Renal pelvis (tissue), 4 donors: Measurements from ENCODE around the gene TTLL11. TPM values are rescaled to one million over a fixed set of nuclear protein-coding genes. Genes with fewer than 3 reads are reported as not detected.

Source experiments
- DNase-seq: peaks from one replicate; pipeline ENCODE4 v3.0.0-alpha.2; 2013
- polyA plus RNA-seq, 3 donors: library from polyadenylated mRNA; unstranded; fragments of 120-200 nt; gene quantifications; one replicate each; pipeline ENCODE4 v1.2.1, GENCODE V29; 2013; ENCODE audit not compliant: insufficient read length in 3 of 3

Gene TTLL11
- polyA plus RNA-seq, 3 donors: 6.2 to 8.9 (median 8.5) TPM

DNA sequence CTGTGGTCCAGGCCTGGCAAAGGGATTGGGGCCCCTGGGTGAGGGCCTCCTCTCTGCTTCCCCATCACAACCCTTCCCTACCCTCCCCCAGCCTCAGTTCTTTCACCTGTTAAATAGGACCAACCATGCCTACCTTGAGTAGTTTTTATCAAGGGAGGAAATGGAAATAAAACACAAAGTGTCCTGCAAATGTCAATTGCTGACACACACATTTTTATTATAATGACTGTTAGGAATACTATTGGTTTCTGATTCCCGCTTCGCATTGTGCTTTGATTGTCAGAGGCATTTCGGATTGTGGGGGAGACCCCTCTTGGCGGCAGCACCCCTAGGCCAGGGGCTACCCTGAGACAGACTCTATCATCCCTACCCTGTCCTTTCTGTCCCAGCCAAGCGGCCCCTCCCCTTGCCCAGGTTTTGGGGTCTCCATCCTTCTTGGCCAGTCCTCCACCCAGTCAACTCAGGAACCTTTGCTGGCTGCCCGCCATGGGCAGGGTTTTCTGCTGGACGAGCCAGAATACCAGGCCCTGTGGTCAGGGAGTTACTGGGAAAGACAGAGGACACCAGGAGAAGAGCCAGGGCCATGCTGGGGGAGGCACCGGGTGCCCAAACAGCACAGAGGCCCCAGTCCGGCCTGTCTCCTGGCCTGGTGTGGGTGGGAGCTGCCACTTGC lies 18.4 kb upstream of the TTLL11 start:
- no peak for DNase-seq

DNA sequence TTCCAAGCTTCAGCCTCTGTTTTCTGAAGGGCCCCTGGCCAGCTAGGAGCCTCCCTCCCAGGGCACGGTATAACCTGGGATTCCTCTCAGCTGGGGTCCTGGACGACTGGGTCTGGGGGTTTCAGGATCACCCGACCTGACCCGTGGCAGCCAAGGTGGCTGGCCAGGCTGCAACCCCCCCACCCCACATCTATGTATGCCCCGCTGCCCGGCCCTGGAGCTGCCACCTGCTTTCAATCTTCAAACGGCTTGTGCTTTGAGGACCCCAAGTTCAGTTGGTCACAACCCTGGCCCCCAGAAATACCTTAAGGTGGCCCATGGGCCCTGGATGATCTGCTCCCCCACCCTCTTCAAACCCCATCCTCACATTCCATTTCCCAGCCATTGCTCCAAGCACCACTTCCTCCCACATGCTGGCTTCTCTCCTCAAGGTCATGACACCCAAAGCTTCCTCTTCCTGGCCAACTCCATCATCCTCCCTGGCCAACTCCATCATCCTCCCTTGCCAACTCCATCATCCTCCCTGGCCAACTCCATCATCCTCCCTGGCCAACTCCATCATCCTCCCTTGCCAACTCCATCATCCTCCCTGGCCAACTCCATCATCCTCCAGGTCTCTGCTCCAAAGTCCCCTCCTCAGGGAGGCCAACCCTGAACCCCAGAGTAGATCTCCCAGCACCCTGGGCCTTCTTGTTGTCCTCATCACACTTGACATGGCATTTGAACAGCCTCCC lies 17.2 kb upstream of the TTLL11 start:
- no peak for DNase-seq

DNA sequence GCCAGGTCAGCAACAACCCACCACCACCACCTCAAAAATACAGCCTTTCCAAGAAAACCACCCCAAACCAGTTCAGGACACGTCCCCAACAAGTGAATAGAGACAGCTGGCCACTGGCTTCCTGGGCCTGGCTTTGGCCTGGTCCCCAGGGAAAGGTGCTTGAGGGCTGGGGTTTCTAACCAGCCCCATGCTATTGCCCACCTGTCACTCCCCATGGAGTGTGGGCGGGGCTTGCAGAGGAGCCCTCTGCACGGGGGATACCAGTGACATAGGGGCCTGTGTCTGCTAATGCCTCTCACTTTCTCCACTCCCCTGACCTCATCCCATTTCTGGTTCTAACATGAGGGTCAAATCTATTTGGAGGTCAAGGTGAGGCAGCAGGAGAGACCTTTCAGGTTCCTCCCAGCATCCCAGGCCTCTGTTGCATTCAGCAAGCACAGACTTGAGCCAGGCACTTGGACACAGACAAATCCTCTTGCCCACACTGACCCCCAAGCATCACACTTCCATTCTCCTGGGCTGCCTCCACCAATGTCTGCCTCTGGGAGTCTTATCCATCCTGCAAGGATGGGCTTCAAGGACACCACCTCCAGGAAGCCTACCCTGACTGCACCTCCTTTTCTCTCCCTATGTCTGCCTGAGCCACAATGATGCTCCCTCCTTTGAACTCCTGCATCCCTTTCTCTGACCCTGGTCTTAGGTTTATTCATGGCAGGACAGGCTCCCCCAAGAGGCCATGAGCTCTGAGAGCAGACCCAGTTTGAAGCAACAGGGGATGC lies 16.1 kb upstream of the TTLL11 start:
- DNase-seq: no peak

DNA sequence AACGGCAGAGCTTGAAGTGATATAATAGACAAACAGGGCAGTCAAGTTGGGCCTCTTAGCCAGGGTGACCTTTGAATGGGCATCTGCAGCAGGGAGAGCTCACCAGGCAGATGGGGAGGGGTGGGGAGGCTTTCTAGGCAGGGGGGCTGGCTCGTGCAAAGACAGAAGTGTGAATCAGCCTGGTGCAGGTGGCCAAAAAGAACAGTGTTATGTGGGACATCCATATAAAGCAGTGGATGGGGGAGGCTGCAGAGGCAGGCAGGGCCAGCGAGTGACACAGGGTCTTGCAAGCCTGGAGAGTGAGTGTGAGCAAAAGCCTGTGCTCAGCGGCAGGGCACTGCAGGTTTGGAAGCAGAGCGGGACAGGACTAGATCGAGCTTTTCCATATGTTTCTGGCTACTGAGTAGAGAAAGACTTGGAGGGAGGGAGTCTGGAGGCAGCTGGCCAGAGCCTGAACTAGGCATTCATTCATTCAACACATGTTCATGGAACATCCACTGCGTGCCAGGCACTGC lies 14.2 kb upstream of the TTLL11 start:
- DNase-seq: no peak

DNA sequence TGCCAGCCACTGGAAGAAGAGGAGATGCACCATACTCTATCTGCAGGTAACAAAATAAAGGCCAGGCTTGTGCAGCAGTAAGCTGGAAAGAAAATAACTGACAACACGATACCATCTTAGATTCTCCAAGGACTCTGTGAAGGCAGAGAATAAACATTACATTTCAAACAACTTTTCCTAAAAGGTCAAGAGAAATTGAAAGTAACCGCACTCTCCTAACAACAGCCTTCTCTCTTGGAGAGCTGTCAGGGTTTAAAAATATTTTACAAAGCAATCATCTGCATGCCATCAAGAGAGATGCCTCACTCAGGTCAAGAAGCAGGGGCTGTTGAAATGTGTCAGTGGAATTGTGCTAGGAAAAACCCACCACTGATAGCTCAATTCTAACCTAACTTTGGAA lies 13.5 kb upstream of the TTLL11 start:
- no peak for DNase-seq

DNA sequence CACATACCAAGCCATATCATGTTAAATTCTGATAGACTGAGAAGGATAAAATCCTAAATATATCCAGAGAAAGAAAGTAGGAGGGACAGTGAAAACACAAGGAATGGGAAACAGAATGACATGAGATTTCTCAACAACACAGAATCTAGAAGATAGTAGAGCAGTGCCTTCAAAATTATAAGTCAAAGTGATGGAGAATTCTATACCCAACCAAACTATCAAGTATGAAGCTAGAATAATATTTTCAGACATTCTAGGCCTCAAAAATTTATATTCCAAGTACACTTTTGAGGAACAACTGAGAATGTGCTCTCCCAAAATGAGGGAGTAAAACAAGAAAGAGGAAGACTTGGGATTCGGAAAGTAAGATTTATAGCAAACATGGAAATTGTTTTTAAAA lies 10.9 kb upstream of the TTLL11 start:
- DNase-seq: no peak

DNA sequence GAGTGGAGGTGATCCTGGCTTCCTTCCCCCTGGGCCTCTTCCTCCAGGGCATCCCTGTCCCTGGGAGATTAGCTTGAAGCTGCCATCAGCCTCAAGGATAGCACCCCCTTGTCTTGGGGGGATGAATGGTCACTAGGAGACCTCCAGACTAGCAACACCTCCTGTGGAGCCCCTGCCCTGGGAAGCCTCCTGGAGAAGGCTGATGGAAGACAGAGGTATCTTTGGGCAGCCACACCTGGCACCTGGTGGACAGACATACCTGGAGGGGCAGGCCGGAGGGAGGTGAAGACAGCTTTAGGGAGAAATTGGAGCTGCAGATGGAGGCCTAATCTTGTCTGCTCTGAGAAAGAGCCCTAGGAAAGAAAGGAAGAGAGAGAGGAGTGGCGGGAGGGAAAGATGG lies 9.0 kb upstream of the TTLL11 start:
- no peak for DNase-seq

DNA sequence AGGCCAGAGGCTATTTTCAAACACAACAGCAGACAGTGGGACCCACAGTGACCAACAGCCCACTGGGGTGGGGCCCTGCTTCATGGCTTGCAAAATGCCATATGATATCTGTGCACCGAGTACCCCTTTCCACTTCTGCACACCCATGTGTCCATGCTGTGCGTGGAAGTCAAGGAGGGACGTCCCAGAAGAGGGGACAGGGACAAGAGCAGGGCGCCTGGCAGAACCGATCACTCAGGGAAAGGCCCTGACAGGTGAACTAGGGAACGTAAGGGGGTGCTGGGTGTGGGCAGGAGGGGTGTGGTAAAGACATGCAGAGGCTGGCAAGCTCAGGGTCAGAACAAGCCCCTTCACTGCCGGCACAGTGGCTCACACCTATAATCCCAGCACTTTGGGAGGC lies 7.6 kb upstream of the TTLL11 start:
- no peak for DNase-seq

DNA sequence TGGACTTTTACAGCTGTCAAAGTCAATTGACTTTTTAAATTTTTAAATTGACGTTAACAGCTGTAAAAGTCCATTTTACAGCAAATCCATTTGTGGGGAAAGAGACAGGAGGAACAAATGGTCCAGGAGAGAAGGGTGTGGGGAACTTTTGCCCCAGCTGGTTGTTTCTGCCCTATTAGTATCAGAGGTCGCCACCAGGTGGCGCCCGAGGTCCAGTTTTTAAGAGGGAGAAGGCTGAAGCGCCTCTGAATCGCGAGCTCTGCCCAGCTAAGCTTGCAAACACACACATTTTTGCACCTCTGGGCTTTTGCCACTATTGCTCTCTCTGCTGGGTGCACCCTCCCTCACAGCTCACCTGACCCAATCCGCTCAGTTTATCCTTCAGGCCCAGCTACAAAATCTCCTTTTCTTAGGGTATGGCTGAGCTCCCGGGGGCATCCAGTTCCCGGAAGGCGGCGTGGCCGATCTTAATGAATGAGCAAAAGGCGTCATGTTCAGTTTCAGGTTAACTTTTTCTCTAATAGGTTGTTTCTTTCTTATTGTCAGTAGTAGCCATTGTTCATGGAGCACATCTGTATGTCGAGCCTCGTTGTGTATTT lies 6.3 kb upstream of the TTLL11 start:
- peak; percentile 74 for DNase-seq

DNA sequence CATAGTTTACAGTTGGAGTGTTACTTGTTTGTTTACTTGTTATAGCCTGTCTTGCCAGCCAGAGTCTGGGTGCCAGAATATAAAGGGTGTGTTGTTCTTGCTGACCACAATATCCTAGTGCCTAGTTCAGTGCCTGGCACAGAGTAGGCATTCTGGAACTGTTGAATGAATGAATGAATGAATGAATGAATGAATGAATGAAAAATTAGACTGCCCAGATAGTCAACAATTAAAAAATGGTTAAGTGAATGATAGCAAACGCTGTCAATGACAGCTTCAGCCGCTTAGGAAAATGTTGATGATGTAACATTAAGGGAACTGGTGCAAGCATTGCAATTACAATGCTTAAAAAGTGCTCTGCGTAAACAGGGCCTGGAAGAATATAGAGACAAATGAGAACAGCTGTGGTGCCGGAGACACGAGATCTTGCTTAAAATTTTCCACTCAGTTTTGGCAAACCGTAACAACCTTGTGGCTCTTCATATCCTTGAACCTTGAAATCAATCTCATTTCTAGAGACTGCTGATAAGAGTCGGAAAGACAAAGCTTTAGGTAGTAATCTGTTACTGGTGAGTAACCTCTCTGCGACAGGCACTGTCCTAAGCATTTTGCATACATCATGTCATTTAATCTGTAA lies 4.7 kb upstream of the TTLL11 start:
- no peak for DNase-seq

DNA sequence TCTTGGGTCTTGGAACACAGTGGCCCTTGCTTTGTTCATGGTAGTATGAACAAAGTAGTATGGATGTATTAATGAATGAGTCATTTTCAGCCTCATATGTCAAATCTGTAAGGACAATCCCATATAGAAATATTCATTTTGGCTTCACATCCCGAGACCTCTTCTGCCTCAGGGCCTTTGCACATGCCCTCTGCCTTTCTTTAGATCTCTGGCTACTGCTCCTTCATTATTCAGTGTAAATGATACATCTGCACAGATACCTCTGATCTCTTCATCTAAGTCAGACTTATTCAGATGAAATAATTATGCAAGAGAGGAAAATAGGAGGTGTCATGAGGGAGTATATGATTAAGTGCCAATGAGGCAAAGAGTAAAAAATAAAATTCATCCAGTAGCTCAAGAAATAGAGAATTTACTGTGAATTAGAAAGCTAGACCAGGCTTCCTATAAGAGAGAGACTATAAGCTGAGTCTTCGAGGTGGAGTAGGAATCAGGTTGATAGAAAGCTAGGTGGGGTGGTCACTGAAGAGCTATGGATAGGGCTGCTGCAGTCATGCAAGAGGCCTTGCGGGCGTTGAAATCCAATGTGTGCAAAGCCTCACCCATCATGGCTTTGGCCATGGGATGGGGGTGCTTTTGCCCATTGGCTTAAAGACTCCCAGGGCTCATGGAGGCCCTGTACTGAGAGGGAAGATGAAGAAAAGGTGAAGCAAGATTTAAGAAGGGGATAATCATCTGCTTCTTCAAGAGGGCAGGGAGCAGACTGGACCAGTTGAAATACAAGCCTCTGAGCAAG lies 3.7 kb upstream of the TTLL11 start:
- no peak for DNase-seq

DNA sequence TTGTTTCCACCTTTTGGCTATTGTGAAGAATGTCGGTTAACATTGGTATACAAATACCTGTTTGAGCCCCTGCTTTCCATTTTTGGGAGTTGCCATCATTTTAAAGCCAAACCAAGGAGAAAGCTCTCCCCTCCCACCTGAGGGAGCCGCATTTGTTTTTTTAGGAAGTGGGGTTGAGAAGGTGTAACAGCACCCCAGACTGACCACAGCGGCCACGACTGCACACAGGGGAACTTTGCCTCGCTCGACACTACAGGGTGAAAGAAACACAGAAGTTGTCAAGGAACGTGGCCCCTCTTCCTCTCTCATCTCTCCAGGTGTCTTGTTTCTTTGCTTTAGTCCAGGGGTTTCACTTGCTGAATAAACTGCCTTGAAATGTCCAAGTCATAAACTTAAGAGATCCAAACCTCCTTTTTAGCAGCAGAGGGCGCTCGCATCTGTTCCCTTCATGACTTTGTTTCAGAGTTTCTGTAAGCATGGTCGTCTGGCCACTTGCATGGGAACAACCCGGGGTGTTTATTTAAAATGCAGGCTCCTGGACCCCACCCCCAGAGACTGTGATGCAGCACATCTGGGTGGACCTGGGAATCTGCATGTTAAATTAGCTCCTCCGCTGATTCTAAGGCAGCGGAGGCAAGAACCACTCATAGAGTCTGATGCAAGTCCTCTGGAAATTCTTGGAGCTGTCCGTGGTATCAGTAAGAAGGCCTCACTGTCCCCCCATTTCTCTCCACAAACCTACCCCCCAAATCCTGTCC lies 2.1 kb upstream of the TTLL11 start:
- peak; percentile 65 for DNase-seq

DNA sequence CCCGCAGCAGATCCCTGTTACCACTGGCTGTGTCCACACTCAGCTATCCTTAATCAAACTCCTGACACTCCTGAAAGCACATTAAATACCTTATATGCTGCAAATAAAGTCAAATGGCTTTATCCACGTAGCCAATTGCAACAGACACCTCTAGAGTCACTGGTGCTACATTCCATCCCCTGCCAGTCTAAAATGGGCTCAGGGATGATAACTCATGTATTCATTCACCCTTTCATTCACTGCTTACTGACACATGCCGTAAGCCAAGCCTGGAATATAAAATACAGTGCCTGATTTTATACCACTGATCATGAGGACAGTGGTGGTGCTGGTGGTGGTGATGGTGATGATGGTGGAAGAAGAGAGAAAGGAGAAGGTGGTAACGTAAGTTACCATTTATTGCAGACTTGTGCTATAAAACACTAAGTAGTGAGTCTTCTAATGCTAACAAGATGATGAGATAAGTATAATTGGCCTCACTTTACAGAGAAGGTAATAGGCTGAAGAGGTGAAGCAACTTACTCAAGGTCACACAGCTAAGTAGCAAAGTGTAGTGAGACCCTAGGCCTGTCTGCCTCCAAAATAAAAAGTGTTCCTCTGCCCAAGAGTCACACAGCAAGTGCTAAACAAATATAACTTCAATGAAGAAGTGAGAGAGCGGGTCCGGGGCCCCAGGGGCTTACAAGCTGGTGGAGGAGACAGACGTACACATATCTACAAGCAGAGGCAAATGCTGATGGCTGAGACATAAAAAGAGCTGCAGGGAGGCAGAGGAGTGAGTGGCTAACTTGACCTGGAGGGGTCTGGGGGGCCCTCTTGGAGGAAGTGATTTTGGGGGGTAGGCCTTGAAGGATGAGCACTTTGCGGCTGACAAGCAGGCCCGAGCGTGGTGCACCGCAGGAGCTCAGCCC lies 1.2 kb downstream of the TTLL11 start:
- no peak for DNase-seq

DNA sequence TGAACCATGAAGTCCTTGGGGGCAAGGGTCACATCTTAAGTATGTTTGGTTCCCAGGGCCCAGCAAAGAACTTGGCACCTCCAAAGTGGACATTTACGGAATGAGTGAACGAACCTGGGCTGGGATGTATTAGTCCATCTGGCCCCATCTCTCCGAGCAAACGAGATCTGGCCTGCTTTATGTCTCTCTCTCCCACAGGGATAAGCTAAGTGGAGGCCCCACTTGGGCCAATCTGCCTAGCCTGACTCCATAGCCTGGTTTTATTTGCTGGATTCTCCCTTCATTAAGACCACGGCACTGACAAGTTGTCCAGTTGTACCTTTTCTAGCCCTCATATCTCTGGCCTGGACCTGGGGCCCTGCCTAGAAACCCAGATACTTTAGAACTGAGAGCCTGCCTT lies 2.1 kb downstream of the TTLL11 start:
- DNase-seq: no peak

DNA sequence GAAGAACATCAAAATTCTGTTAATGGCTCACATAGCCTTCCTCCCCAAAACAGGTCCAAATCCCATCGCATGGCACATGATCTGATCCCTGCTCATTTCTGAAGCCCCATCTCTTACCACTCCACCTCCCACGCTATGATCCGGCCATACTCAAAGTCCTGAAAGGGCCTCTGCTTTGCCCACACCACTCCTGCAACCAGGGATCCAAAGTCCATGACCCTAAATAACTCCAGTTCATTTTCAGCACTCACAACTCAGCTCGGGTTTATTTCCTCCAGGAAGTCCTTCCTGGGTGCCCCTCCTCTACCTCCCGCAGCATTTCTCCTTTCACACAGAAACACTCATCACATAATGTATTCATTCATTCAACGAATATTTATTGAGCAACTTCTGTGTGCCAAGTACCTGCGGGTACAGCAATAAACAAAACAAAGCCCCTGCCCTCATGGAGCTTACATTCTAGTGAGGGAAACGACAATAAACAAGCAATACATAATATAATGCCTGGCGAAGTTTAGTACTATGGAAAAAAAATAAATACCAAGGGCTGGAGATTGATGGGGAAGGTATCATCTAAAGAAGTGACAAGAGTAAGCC lies 2.7 kb downstream of the TTLL11 start:
- no peak for DNase-seq

DNA sequence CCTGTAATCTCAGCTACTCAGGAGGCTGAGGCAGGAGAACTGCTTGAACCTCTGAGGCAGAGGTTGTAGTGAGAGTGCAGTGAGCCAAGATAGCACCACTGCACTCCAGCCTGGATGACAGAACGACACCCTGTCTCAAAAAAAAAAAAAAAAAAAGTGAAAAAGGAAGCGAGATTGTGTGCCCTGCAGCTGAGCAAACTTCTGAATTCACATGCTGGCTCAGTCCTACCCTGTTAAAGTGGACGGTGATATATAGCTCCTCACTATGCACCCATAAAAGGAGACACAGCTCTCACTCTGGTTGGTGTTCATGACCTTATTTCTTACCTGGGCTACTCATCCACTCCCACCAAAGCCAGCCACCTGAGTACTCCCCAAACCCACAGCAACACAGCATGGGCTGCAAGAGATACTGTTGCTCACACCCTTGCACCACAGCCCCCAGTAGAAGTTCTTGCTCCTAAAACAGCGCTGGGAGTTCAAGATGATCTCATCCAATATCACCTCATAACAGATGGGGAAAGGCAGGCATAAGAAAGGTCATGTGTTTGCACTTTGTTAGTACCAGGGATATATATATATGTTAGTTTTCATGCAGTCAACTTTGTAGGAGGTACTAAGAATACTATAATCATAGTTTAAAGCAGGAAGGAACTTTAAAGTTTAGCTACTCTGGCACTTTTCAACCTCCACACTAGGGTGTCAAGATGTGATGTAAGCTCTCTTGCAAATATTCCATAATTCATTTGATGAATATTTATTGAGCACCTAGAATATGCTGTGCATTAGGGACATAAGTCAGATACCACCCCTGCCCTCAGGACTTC lies 4.0 kb downstream of the TTLL11 start:
- DNase-seq: no peak

DNA sequence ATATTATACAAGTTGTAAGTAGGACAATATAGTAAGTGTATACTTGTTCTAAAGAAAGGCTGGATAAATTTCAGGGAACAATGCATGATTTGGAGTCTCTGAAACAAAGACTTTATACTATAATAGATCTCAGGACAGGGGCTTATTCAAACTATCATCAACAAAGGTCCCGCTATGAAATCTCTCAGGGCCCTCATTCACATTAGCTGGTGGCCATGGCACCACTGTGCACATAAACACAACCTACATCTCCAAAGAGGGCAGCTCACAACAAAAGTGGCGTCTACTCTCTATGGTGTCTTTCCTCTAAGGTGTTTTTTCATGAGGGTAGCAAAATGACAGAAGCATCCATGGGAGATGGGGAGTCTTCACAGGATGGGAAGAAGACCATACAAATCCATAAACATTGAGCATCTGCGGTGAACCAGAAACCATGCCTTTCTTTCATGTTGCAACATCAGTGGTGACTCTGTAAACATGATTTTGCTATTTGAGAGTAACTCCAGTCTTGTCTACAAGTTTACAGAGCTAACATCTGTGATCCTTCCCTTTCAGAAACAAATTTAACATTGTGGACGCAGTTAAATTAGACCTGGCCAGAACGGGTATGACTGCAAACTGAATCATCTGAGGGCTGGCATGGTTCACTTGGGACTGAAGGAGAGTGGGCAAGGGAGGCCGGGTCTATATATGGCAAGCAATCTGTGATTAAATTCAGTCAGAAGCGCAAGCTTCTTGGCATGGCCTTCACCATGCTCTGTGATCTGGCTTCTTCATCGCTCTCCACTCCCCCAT lies 5.5 kb downstream of the TTLL11 start:
- no peak for DNase-seq
